ENCODE data around the gene CRX. TPM values are rescaled to one million over a fixed set of nuclear protein-coding genes. Genes with fewer than 3 reads are reported as not detected.

Gene CRX
- total RNA-seq, 1 experiment from 2014 or later, result 0.13 TPM

- no peak within 1 kb of the TSS; the same call in 1 of the 2 replicates for H2BK15ac ChIP-seq (ENCODE audit: low read depth, low read length)
- H2AFZ ChIP-seq (ENCODE audit: low read length), result no peak within 1 kb of the TSS
- no peak within 1 kb of the TSS for H3K56ac ChIP-seq (ENCODE audit: insufficient read length, low read depth, low read length)
- no peak within 1 kb of the TSS for H2BK120ac ChIP-seq (ENCODE audit: low read depth, low read length, poor library complexity, severe bottlenecking)
- H3K9me3 Mint-ChIP-seq, result no peaks in the 10 kb centered on the region
- H3K4me1 Mint-ChIP-seq, result peaks cover 12 to 29% of the 10 kb centered on the region in 2 experiments
- H3K9me3 ChIP-seq (ENCODE audit: control insufficient read depth, low read depth, low read length), result no peaks in the 10 kb centered on the region
- no peak within 1 kb of the TSS for H2BK20ac ChIP-seq (ENCODE audit: low read depth, low read length, poor library complexity, severe bottlenecking)
- no peaks in the 10 kb centered on the region for H3K27me3 ChIP-seq (ENCODE audit: insufficient read depth, low read length)
- peaks cover 5% of the 10 kb centered on the region for H4K20me1 ChIP-seq (ENCODE audit: control insufficient read depth, insufficient read depth, insufficient read length)
- no CpG with 5 or more reads among the region's 65 CpGs for WGBS (ENCODE audit: extremely low coverage, insufficient read length, low lambda C conversion rate)
- no peak within 1 kb of the TSS for H3K23ac ChIP-seq (ENCODE audit: insufficient read length, low read depth, low read length)
- H3K9ac ChIP-seq (ENCODE audit: extremely low read depth, insufficient read length, low read length), result peak within 1 kb of the TSS; percentile 90
- H3K79me1 ChIP-seq (ENCODE audit: insufficient read depth, low read depth, low read length, poor library complexity, severe bottlenecking), result peaks cover 8% of the 10 kb centered on the region
- H3K36me3 Mint-ChIP-seq (ENCODE audit: insufficient read depth in 1 of 3, low read depth in 3 of 3), result peaks cover 23 to 35% (median 32%) of the 10 kb centered on the region in 3 experiments; a peak in 6 of 7 replicates
- no peak within 1 kb of the TSS for H4K91ac ChIP-seq (ENCODE audit: insufficient read length, low read depth, low read length)
- no peak within 1 kb of the TSS for H4K5ac ChIP-seq (ENCODE audit: insufficient read length, low read depth, low read length)
- H3T11ph ChIP-seq (ENCODE audit: low read length), result no peak within 1 kb of the TSS
- peaks cover 8% of the 10 kb centered on the region; the same call in 1 of the 2 replicates for H3K79me2 ChIP-seq (ENCODE audit: insufficient read depth, low read length)
- H3K4me2 ChIP-seq (ENCODE audit: insufficient read depth, insufficient read length, low read length), result peak within 1 kb of the TSS; percentile 100
- H3K18ac ChIP-seq (ENCODE audit: insufficient read length, low read depth, low read length), result peak within 1 kb of the TSS; percentile 99
- H3K27ac Mint-ChIP-seq, result peak within 1 kb of the TSS; percentile 94 to 99 (median 98)
- H4K8ac ChIP-seq (replicated peaks; ENCODE audit: insufficient read length, low read depth, low read length), result no peak within 1 kb of the TSS
- DNase-seq, result peak; percentile 86
- H3K27me3 Mint-ChIP-seq (ENCODE audit: low read depth), result no peaks in the 10 kb centered on the region
- no peak within 1 kb of the TSS for H2BK5ac ChIP-seq (ENCODE audit: insufficient read length, low read length)
- H3K27ac ChIP-seq (ENCODE audit: insufficient read length, low read depth, low read length), result no peak within 1 kb of the TSS
- peaks cover 6% of the 10 kb centered on the region; the same call in 1 of the 2 replicates for H3K4me1 ChIP-seq (ENCODE audit: insufficient read depth, low read length)
- H3K4ac ChIP-seq (ENCODE audit: low read depth, low read length), result no peak within 1 kb of the TSS; the same call in 1 of the 2 replicates
- H2AK5ac ChIP-seq (ENCODE audit: insufficient read length, low read length), result peak within 1 kb of the TSS; percentile 27
- peak within 1 kb of the TSS; percentile 100 for H3K14ac ChIP-seq (ENCODE audit: insufficient read depth, low read length)
- peak within 1 kb of the TSS; percentile 92 to 97 for H3K4me3 Mint-ChIP-seq
- H3K23me2 ChIP-seq (ENCODE audit: insufficient read length, low read depth, low read length, poor library complexity, severe bottlenecking), result peaks cover 8% of the 10 kb centered on the region
- no peak for TF ChIP-seq CTCF (conservative IDR thresholded peaks at IDR 0.05)
- peak within 1 kb of the TSS; percentile 89 for H2BK12ac ChIP-seq (ENCODE audit: insufficient read length, low read depth, low read length)
These were observed 43.4 kb upstream of the CRX start, which contains the start of gene SELENOW for GRCh38 chr19:47778049-47778953. SELENOW (plus strand) TSS chr19:47778703; CDS start chr19:47778786, 83 bp downstream.
